NCI-H345 (cell line): ENCODE results near the gene RGS18.
"Not testable (repeated sequence)": the region's sequence is repeated elsewhere in the genome, so short reads cannot be mapped to it uniquely, and the experiment has no call there.

ENCODE experiments used
- DNase-seq: peaks from one replicate; lab custom pipeline; 2025; lab: John Stamatoyannopoulos, UW

Gene RGS18, protein sequence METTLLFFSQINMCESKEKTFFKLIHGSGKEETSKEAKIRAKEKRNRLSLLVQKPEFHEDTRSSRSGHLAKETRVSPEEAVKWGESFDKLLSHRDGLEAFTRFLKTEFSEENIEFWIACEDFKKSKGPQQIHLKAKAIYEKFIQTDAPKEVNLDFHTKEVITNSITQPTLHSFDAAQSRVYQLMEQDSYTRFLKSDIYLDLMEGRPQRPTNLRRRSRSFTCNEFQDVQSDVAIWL

DNA sequence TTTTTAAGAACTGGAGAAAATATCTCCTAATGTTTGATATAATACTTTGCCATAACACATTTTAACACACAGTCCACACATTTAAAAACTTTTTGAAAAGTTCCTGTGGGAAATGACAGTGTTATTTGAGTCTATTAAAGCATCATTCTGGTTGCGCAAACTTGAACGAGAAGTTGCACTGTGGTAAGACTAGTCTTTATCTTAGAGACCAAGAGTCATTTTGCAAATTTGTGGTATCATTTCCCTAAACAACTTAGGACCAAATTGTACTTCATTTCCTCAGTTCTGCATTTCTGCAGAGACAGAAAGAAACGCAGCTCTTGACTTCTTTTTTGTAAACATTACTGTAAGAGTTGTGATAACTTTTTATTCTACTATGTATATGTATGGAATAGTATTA lies at the start of gene RGS18:
Gene RGS18 (plus strand): TSS at position 282 of the 400 bp plus-strand sequence. CDS start 176 bp downstream, outside the sequence.
- no peak for DNase-seq

DNA sequence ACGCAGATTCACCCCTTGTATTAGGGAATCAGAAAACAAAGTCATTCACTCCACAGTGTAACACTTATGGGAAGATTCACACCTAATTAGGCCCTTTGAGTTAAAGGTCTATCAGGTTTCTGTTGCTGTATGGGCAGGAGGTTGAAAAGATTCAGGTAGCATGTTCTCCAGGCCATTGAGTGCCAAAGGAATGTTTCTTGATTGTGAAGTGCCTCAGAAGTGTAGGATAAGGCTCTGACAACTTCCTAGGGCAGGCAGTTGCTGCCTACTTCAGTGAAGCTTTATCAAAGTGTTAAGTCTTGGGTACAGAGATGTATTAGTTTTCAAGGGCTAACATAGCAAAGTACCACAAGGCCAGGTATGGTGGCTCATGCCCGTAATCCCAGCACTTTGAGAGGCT lies 48.7 kb upstream of the RGS18 start:
- no peak for DNase-seq

DNA sequence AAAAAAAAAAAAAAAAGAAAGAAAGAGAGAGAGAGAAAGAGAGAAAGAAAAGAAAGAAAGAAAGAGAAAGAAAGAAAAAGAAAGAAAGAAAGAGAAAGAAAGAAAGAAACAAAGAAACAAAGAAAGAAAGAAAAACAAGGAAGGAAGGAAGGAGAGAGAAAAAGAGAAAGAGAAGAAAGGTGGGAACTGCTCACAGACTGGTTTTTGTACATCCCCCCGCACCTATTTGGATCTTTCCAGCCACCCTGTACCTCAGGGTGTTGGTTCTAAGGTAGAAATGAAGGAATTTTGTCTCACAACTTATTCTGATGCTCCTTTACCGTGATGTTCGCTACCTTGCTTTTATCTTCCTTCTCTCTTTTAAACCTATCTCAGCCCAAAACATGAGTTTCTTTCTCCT lies 43.3 kb upstream of the RGS18 start:
- DNase-seq, result no peak

DNA sequence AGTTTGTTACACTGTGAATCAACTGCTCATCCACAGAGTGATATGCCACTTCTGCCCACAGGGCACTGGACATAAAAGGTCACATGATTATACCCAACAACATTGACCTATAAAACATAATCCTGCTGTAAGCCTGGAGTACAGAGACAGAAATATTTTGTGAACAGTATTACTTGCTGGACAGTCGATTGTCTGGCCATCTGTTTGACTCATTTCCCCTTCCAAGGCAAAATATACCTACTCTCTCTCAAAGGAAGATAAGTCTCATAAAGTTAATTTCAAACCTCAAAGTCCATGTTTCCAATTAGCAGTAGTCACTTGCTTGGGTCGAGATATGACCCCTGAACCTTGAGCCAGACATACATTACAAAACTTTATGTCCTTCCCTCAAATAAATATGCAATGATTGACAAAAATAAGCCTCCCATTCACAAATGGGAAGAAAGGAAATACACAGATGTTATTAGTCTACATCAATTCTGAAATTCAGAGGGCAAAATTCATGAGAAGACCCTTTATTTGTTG lies 39.3 kb upstream of the RGS18 start:
- DNase-seq, result no peak

DNA sequence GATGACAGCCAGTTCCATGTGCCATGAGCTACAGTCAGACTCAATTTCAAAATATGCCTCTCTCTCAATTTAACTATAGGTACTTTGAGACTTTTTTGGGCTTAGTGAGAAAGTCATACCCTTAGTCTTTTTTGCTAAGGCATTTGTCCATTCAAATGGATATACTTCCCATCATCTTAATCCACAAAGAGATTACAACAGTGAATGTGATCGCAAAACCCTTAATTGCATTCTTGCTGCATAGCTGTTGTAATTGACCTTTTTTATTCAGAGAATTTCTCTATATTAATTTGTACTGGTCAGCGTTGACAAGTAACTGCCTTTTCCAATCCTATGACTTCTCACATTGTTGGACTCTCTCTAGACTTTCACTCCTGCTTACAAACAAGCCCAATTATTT lies 38.6 kb upstream of the RGS18 start:
- no peak for DNase-seq

DNA sequence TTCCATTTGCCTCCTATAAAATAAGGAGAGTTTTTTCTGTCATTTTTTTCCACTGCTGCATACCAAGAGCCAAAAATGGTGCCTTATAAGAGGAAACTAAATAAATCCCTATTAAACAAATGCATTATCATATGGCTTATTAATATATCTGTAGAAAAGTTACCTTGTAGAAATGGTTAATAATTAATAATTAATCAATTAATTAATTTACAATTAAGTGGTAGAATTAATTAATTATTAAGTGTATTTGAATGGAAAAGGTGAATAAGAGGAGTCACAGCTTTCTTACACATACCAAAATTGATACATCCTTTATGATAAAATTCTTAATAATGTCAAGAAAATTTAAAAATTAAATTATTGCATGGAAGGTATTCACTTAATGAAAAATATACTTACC lies 35.6 kb upstream of the RGS18 start:
- no peak for DNase-seq

DNA sequence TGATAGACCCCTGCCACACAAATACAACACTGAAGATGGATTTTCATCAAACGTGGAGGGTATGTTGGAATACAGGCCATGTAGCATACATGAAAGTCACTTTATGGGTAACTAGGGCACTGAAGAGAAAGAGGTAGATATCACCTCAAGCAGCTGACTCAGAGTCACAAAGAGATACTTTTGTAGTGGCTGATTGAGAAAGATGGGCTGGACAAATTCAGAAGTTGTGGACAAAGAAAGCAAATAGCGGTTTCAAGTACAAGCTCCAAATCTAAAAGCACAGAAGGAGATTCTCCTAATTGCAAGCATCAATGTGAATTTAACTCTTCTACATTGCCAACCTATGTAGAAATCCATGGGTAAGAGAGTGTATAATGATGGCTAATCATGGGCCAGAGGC lies 35.0 kb upstream of the RGS18 start:
- DNase-seq, result no peak

DNA sequence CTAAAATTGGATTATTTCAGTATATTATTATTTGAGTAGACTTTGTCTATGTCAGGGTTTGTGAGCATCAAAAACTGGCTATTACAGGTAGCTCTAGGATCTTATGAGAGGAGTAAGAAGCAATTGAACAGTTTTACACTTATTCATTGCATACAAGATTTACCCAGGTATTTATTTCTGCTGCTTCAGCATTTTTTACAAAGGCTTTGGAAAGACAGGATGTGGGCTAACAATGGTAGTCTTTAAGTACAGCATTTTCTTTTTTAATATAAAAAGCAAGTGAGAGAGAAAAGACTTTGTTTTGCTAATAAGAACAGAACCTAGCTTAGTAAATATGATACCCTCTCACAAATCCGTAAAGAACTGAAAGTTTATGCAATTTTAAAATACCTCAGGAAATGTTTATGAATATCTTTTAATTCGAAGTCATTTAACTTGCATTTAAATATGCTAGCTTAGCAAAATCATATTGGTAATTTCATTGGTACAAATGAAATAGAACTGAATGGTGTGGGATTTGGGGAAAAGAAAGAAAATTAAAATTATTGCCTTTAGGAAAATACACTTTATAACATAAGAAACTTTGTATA lies 32.1 kb upstream of the RGS18 start:
- no peak for DNase-seq

DNA sequence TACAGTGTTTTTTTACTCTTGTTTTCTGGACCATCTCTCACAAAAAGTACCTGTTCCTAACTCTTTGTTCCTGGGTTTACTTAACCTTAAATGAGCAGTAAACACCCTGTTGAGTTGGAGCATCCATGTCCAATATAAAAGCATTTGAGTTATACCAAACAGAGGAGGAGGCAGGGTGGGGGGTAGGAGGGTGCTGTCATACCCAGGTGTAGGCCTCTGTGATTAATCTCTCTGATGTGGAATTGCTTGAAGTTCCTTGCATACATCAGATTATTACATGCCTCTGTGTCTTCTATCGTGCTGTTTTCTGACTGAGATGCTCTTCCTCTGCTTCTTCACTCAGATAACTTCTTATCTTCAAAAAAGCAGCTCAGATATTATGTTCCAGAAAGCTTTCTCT lies 28.1 kb upstream of the RGS18 start:
- no peak for DNase-seq

DNA sequence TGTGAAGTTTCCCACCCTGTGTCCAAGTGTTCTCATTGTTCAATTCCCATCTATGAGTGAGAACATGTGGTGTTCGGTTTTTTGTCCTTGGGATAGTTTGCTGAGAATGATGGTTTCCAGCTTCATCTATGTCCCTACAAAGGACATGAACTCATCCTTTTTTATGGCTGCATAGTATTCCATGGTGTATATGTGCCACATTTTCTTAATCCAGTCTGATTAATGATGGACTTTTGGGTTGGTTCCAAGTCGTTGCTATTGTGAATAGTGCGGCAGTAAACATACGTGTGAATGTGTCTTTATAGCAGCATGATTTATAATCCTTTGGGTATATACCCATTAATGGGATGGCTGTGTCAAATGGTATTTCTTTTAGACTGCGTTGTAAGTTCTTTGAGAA lies 27.4 kb upstream of the RGS18 start:
- DNase-seq, result not testable (repeated sequence)

DNA sequence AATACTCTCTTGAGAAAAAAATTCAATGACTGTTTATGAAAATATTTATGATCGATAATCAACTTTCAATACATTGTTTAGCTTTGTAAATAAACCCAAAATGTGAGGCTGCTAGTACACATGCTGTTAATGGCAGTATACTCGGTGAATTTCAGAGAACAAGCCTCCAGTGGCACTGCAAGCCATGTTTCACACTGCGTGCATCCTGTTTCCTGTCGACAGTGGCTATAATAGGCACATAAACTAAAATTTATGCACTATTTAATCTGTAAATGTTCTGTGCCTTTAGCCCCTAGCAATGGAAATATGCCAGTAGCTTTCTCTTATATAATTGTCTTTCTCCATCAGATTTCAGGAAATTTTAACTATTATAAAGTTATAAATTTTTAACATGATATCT lies 26.3 kb upstream of the RGS18 start:
- no peak for DNase-seq

DNA sequence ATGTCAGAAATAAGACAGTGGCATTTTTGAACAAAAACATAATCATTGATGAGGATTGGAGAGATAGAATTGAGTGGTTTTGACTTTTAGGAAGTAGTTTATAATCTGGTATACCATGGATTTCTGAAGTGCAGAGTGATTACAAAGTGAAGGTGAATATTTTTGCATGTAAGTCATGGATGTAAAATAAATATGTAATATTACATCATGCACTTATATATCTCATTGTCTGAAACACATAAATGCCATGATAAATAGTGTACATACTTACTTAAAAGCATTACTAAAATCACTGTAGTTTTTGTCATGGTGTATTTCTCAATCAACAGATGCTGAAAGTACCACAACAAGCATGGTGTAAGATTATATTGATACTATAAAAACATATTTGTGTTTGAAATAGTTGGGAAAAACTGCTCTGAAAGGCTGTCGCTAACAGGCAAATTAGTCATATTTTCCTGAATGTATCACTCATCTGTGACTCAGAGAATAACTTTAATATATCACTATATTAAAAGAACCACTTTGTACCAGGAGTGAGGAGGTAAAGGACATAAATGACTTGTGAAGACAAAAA lies 24.8 kb upstream of the RGS18 start:
- DNase-seq, result no peak

DNA sequence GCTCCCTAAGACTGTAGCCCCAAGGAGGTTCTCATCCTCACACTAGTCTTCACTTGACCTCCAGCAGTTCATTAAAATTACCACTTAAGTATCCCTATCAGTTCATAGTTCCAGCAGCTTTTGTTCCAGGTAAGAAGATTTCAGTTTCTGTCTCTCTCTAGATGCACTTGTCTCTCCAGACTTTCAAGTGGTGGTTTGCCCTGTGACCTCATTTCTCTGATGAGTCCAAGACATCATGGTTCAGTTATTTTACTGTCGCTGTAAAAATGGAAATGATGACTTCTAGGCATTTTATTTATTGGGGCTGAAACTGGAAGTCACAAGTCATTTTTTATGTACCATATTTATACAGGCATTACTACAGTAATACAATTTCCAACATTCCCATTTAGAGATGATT lies 17.9 kb upstream of the RGS18 start:
- no peak for DNase-seq

DNA sequence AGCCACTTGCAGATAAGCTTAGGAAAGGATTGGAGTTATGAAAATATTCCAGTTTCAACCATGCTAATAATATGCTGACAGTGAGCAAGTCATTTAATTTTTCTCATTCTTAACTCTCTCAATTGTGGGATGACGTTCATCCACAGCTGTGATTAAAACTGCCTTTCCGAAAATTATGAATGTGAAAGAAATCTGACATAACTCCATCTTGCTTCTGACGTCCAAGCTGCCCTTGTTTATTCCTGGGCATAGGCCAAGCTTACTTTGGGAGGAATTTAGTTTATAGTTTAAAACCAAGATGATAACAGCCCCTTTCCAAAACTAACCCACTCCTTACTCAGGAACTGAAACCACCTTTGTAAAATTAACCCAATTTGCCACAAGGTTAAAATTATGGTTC lies 11.0 kb upstream of the RGS18 start:
- DNase-seq, result no peak

DNA sequence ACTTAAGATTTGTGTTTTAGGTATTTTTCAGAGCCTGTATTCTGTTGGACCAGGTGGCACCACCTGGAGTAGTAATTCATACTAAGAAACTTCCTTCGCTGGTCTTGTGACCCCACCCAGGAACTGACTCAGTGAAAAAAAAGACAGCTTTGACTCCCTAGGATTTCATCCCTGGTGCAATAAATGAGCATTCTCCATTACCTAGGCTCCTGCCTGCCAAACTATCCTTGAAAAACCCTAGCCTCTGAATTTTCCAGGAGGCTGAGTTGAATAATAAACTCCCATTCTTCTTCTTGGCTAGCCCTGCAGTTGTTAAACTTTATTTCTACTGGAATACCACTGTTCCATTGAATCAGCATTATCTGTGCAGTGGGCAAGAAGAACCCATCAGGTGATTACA lies 10.6 kb upstream of the RGS18 start:
- DNase-seq, result no peak

DNA sequence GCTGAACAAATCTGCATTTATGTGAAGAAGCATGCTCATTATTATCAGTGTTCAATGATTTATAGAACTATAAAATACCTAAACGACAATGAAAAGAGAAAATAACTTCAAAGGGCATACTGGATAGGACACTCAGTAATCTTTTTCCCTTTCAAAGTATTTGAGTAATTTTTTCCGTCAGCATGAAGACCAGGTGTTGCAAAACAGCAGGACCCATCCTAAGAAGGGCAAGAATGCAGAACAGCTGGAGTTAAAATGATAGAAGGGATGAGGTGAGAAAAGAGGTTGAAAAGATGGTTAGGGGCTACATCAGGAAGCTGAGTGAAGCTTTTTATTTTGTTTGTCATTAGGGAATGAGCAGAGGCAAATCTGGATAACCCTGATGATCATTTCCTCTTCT lies 7.1 kb upstream of the RGS18 start:
- DNase-seq, result no peak

DNA sequence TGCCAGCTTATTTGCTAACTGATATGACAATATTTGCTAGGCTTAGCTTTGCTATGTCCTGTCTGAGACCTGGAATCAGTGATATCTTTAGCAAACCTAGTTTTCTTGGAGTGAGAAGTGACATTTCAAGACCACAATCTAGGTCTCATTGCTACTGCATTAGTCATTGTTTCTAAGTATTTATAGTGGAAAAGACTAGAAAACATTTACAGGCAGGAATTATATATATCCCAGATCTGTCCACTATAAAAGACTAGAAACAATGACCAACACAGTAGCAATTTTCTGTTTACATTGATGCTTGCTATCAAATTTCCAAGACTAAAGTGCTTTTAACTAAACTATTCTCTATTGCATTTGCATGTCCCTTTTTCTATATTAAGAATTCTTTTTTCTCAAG lies 5.0 kb upstream of the RGS18 start:
- no peak for DNase-seq

DNA sequence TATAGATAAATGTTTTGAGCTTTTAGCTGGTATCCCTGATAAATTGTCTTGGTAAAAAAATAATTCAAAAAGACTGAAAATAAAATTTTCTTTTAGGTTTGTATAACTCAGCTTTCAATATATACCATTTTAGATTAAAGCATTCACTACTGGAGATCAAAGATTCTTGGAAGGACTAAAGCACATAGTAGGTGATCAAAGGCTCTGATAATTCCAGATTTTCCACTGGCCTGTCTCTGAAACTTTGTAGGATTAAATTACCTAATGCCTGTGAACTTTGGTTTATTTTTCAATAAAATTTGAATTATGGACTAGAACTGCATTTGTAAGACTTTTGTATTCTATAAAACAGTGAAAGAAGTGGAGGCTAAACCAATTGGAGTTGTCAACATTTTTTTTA lies 1.2 kb upstream of the RGS18 start:
- DNase-seq, result no peak

DNA sequence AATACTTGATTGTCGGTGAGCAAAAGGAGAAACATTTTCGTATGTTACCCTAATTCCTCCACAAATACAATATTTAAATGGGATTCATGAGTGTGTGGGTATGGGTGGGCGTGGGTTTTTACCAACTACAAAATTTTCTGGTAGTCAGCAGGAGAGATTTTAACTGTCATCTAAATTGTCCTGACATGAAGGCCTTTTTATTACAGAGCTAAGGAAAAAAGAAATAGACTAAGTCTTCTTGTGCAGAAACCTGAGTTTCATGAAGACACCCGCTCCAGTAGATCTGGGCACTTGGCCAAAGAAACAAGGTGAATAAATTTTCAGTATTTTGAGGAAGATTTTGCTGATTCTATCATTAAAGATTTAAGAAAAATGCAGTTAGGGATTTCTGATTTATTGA lies 752 bp downstream of the RGS18 start:
- no peak for DNase-seq

DNA sequence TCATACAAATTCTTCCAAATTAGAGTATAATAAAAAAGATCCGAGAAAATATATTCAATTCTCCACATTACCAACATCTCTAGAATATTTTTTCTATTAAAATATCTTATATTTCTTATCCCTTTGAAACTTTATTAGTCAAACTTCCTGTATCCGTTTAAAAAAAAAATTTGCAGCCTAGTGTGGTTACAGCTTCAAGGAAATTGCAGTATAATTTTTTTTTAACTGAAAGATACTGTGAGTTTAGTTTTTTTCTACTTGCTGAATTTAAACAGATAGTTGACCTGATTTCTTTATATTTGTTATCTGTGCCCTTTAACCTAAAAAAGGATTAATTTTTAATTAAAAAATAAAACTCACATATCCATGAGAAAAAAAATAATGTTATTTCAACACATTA lies 1.5 kb downstream of the RGS18 start:
- no peak for DNase-seq

DNA sequence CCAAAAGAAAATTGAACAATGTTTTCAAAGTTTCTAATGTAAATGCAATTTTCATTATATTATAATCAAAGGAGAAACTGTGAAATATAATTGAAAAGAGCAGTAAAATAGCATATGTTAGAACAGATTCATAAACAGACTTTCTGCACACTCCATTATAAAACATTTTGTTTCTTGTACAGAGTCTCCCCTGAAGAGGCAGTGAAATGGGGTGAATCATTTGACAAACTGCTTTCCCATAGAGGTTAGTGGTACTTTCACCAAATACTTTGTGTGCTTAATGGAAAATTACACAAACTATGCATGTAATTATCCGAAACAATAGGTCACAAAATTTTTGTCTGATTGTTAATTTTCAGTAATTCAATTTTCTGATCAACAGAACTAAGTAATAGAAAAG lies 1.9 kb downstream of the RGS18 start:
- DNase-seq, result no peak

DNA sequence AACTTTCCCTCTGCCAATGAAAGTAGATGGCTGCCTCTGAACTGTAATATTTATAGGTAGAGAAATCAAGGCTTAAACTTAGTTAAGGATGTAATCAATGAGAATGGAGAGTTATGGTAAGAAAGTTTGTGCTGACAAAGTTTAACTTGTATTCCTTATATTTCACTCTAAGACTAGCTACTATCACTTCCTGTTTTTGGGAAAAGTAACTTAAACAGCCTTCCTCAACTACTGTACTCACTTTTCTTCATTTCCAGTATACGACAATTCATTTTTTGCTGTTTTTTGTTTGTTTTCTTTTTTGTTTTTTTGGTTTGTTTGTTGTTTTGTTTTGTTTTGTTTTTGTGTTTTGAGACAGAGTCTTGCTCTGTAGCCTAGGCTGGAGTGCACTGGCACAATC lies 3.7 kb downstream of the RGS18 start:
- DNase-seq, result no peak

DNA sequence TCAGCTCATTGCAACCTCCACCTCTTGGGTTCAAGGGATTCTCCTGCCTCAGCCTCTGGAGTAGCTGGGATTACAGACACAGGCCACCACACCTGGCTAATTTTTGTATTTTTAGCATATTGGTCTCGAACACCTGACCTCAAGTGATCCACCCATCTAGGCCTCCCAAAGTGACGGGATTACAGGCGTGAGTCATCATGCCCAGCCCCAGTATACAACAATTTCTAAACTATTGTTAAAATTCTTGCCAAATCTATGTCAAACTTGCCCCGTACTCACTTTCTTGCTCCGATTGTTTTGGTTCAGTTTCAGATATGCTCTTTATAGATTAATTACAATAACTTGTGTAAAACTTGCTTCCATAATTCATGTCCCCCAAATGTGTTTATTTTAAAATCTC lies 4.1 kb downstream of the RGS18 start:
- DNase-seq, result no peak

DNA sequence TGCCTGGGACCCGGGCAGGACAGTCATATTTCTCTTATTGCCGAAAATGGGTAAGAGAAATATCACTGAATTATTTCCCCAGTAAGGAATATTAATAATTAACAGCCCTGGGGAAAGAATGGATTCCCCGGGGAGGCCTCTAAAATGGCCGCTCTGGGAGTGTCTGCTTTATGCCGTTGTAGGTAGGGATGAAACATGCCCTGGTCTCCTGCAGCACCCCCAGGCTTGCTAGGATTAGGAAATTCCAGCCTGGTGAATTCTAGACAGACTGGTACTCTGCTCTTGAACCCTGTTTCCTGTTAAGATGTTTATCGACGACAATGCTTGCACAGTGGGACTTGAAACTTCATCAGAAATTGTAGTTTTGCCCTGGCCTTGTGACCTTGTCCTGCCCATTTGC lies 6.7 kb downstream of the RGS18 start:
- DNase-seq, result not testable (repeated sequence)
